NCI-H128 (cell line): ENCODE results near the gene NCAPG2.
"Not testable (repeated sequence)": the region's sequence is repeated elsewhere in the genome, so short reads cannot be mapped to it uniquely, and the experiment has no call there.

Experiments used
- DNase-seq: peaks from one replicate; lab custom pipeline; 2025; ENCODE audit not compliant: unreplicated experiment; lab: John Stamatoyannopoulos, UW

The NCAPG2 gene

DNA sequence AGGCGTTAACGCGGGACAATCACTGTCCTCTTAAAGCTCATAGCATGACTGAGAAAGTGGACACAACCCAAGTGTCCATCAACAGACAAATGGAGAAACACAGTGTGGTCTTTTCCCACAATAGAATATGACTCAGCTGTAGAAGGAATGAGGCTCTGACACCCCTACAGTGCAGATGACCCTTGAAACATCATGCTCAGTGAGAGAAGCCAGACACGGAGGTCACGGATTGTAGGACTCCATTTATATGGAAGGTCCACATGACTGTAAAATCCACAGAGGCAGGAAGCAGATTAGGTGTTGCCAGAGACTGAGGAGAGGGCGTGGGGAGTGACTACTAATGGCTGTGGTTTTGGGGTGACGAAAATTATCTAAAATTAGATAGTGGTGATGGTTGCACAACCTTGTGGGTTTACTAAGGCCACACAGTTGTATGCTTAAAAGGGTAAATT is 6.1 kb upstream of the NCAPG2 start:
- DNase-seq, result no peak

DNA sequence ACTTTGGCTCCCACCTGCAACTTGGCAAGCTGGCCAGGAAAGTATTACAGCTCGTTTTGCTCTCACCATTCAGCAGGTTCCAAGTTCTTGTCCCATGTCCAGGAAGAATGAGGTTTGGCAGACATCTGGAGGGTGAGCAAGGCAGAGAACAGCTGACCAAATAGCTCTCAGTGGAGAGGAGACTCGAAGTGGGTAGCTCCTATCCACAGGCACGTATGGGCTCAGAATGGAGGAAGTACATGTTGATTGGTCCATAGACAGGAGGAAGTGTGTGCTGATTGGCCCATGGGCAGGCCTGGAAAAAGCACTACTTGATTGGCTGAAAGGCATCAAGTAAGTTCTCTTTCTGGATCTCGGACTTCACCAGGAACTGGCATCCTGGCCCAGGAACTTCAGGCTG is 3.0 kb upstream of the NCAPG2 start:
- no peak for DNase-seq

DNA sequence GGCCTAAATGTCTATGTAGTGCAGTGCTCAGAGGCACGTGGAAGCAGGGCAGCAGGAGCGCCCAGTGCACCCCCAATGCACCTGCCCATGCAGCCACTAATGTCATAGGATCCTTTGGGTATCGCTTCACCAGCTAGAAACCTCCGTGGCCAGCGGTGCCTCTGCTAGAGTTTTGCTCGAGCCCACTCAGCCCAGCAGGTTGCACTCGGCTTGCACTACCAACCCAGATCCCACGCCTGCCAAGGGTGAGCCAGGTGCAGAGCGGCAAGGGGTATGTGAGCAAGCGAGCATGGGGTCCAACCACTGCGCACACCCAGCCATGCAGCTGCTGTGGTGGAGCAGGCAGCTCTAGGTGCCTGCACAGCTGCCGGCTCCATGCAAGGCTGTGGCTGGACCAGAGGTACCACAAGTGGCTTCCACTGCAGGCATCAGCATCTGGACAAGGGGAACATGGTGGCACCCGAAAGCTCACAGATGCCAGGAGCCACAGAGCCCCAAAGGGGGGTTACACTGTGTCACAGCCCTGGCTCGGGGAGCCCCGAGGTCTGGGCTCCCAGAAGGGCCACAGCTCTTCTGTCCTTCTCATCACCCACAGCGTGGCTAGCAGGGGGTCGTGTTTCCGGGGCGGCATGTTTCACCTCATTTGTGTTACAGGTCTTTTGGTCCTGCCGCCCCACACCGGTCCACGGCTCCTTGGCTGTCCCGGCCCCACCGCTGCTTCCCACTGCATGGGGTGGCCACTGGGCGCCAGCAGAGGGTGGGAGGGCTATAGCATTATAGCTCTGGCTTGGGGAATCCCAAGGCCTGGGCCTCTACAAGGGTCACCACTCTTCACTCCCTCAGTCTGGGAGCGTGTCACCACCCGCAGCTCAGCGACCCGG is 2.3 kb upstream of the NCAPG2 start:
- no peak for DNase-seq

DNA sequence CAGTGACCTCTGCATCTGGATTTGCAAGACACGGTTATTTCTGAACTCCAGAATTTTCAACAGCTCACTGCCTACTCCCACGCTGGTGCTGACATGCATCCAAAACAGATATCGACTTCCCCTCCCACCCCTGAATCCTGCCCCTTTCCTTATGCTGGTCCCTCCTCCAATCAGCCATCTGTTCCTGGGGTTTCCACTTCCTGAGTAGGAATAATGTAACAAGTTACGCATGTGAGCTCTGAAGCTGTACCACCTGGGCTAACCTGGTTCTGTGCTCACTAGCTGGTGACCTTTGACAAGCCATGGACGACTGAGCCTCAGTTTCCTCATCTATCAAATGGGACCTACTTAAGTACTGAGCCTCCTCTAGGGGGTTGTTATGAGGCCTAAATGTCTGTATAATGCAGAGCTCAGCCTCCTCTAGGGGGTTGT is 1.7 kb upstream of the NCAPG2 start:
- DNase-seq, result no peak

DNA sequence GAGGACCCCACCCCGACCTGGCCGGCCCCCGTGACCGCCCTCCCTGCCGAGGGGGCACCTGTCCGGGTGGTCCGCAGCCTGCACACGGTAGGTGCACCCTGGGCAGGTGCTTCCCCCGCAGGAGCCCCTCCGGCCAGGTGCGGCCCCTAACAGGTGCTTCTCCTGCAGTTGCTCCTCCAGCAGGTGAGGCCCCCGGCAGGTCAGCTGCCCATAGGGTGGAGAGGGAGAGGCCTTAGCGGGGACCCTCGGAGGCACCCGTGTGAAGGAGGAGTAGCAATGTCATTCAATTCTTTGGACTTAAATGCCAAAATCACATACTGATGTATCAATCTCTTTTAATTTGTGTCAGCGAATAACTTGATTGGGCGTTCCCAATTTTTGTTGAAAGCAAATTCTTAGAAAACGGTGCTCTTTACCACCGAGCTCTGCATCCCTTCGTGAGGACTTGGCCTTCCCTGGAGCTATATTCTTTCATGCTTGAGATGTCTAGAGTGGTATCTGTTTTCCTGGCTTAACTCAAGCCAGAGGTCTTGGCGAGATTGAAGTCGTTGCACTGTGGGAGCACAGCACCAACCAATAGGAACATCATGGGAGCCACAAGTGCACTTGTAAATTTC is 738 bp upstream of the NCAPG2 start:
- no peak for DNase-seq

DNA sequence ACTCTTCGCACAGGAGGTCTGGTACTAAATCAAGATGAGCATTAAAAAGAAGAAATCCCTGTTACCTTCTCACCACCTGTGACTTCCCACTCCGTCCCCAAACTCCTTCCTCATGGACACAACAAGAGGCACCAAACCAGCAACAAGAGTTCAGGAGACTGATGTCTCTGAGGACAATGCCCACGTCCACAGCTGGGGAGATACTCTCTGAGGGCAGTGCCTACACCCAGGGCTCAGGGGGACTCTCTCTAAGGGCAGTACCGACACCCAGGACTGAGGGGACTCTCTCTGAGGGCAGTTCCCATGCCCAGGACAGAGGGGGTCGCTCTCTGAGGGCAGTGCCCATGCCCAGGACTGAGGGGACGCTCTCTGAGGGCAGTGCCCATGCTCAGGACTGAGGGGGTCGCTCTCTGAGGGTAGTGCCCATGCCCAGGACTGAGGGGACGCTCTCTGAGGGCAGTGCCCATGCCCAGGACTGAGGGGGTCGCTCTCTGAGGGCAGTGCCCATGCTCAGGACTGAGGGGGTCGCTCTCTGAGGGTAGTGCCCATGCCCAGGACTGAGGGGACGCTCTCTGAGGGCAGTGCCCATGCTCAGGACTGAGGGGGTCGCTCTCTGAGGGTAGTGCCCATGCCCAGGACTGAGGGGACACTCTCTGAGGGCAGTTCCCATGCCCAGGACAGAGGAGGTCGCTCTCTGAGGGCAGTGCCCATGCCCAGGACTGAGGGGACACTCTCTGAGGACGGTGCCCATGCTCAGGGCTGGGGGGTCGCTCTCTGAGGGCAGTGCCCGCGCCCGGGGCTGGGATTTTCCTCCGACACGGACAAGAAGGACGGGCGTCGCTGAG is 703 bp downstream of the NCAPG2 start:
- DNase-seq, result not testable (repeated sequence)

DNA sequence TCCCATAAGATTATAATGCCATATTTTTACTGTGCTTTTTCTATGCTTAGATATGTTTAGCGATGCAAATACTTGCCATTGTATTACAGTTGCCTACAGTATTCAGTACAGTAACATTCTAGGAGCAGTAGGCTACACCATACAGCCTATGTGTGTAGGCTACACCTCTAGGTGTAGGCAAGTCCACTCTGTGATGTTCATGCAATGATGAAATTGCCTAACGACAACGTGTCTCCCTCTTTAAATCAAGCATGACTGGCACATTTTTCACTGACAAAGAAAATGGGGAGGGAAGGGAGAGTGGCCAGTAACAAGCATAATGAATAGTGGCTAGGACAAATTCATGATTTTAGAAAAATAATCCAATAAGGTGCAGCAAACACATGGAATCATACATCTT is 1.7 kb downstream of the NCAPG2 start:
- no peak for DNase-seq

DNA sequence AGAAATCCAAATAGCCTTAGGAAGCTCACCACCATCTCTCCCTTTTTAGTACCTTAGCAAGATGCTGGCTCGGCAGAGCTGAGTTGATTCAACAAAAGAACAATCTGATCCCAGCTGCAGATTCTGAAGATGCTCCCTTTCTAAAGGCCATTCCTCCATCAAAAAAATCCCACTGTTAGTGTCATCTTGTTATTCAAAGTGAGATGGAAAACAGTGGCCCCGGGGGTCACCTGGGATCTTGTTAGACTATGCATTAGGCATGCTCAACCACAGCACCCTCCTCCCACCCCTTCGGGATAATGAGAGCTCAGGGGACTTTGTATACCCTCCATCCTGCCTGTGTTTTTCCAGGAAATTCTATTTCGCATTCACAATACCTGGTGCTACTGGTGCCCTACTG is 2.4 kb downstream of the NCAPG2 start:
- no peak for DNase-seq

DNA sequence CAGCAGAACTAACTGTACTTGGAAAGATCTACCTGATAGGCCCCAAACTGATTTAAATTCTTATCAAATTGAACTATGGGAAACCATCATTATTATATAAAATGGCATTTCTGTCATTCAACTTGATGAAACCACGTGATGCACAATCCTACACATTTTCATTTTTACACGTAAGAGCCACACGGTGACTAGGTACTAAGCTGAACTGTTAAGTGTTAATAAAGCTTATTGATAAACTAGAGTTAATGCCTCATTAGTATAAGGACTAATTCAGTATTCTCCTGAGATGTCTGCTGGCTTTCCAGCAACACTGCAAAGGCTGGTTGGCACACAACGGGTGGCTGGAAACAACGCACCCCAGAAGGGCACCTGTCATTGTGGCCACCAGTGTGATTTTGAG is 4.6 kb downstream of the NCAPG2 start:
- no peak for DNase-seq

DNA sequence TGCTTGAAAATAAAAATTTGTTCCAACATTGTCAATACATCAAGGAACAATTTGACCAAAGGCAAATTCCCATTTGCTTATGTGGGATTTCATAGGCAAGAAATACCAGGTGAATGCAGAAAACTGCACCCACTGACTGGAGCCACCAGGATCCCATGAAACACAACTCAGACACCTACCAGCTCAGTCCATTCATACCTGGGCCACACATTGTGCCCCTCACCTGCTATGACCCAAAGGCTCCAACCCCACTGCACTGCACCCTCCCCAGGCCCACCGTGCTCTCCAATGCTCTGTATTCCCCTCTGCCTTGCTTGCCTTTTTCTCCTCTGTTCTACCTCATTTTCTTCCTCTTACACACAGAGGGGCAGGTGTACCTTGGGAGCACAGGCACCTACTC is 5.3 kb downstream of the NCAPG2 start:
- no peak for DNase-seq

DNA sequence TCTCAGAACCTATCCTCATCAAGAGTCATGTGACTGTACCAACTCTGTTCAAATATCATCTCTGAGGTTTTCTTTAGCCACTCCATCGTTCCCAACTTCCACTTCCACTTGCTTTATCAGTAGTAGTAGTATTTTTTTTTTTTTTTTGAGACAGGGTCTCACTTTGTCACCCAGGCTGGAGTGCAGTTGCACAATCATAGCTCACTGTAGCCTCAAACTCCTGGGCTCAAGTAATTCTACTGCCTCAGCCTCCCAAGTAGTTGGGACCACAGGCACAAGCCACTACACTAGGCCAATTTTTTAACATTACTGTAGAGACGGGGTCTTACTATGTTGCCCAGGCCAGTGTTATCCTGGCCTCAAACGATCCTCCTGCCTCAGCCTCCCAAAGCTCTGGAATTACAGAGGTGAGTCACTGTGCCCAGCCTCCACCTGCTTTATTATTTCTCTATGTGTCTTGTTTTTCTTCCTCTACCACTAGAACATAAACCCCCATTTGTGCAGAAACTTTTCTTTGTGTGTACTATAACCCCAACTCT is 5.9 kb downstream of the NCAPG2 start:
- no peak for DNase-seq

DNA sequence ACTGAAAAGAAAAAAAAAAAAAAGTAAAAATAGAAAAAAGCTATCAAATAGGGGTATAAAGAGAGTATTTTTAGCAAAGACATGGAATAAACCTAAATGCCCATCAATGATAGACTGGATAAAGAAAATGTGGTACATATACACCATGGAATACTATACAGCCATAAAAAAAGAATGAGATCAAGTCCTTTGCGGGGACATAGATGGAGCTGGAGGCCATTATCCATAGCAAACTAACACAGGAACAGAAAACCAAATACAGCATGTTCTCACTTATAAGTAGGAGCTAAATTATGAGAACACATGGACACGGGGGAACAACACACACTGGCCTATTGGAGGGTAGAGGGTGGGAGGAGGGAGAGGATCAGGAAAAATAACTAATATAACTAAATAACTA is 7.0 kb downstream of the NCAPG2 start:
- DNase-seq, result not testable (repeated sequence)

DNA sequence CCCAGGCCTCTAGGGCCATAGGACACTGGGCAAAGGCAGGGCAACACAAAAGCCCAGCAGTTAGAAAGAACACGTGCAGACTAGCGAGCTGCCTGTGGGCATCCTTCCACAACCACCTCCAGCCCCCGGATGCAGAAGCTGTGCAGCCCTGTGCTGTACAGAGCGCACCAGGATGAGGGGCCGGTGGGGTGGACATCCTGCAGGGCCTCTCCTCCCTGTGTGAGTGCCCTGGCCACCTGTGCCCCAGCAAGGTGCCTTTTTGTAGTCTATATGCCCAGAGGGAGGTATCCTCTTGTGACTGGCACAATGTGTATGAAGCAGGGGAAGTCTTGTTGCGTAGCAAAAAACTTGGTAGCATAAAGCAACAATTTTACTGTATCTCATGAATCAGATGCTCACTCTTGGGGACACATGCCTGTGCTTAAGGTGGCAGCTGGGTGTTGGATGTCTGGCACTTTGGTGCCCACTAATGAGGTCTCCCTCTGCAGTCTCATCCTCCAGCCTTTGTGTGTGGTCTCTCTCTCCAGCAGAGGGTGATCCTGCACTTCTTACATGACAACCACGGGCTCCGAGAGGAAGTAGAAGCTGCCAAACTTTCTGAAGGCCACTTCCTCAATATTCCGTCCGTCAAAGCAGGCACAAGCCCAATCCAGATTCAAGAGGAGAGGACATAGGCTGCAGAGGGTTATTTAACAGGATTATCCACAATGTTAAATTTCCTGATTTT is 8.7 kb downstream of the NCAPG2 start:
- DNase-seq, result no peak

DNA sequence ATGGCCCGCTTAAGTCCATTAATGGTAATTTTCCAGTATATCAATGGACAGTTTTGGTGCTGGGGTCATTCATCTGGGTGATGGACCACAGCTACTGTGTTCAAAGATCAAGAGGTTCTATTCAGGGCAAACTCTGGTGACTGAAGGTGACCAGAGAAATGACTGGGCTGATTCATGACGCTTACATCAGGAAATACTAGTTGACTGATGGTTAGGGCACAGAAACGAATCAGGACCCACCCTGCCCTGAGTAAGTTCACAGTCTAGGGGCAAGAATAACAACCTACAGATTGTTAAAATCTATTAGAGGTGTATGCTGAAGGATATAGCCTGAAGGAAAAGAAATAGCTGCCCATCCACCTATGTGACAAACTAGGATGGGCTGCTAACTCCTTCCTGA is 9.5 kb downstream of the NCAPG2 start:
- no peak for DNase-seq

DNA sequence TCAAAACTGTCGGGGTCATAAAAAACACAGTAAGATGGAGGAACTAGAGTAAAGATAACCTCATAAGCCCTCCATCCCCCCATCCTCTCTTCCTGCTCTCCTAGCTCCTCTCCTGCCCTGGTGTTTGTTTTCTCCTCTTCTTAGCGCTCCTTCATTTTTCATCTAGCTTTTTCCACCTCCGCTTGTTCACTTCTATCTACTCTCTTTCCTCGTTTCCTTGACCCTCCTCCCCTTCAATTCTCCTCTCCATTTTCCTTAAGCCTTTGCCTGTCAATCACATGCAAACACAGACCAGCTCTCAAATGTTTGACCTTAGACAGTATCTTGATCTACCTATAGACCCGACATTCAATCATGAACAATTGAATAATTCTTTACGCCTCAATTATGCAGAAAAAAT is 10.0 kb downstream of the NCAPG2 start:
- DNase-seq, result no peak

DNA sequence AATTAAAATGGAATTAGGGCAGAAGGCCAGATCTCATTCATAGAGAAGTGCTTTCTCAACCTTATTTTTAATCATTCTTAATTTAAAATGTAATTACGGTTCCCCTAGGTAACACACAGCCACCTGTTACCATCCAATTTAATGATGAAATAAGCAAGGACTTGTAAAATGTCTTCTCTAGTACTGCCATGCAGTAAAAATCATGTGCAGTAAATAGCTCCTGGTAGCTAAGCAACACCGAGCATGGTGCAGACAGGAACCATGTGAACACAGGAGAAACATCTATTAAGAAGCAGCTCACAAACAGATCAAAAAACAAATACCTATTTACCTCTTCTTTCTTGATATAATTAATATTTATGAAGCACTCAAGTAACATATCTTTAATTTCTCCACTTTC is 15.1 kb downstream of the NCAPG2 start:
- no peak for DNase-seq

DNA sequence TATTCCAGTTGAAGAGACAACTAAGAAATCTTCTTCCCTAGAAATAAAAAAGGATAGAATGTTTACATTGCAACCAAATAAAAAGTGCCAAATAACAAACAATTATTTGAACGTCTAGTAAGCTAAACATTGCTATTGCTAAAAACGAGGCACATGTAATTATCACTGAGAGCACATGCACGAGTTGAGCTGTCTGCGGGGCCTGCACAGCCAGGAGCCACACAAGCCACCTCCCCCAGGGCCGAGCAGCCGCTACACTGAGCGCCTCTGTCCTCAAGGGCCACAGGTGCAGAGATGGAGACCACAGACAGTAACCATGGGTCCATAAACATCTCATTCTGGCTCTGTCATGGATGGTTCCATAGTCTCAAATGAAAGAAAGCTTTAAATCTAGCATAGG is 17.2 kb downstream of the NCAPG2 start:
- DNase-seq, result no peak

DNA sequence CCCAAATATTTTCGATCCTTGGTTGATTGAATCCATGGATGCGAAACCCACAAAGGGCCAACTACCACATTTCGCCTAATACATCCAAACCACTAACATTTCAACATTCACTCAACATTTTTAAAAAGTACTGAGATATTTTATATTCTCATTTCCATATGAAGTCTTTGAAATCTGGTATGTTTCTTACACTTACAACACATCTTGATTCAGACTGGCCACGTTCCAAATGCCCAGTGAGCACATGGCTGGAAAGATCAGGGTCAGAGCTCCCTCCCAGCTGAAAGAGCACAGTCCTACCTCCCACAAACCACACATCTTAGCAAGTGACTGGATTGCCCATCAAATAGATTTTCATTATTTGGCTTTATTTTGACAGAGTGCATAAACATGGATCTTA is 18.9 kb downstream of the NCAPG2 start:
- DNase-seq, result no peak

DNA sequence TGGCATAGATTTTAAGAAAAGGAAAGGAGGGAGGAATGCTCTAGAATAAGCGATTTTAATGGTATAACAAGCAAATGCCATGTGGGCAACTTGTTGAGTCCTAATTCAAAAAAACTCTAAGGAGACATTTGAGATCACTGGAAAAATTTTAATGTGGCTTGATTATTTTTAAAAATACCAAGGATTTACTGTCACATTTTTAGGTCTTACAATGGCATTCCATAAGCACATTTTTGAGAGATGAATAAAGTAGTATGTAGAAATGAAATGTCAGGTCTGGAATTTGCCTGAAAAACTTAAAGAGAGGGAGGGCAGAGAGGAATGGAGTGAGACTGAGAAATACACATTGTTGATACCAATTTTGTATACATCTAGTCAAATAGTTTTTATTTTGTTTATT is 20.3 kb downstream of the NCAPG2 start:
- no peak for DNase-seq

DNA sequence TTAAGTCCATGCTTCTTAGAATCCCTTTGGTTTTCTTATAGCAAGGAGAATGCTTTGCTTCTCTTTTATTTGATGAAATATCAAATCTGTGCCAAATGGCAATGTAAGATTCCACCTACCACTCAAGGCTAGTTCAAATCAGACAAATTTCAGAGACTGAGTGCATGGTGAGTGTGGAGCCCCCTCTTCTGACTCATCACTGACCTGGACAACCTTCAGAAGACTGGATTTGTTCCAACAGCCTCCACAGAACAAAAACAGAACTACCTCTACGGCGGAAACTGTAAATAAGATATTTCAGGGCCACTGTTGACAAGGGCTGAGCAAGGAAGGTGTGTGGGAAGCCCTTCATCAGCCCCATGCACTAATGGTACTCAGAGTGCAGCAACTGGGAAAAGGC is 21.1 kb downstream of the NCAPG2 start:
- DNase-seq, result no peak

DNA sequence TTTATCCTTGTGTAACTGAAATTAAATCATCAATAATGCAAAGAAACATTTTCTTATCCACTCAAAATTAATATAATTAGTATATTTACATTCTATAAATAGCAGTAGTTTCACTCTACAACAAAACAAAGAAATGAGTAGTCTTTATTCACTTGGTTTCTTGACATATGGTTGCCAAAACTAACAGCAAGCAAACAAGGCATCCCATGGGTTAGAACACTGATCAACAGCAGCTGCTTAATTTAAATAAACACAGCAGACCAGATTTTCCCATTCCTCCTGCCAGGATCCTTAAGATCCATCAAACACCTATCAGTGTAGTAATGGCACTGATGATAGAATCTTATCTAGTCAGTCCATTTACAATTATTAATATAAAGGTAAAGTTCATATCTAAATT is 22.1 kb downstream of the NCAPG2 start:
- no peak for DNase-seq
